Measurements from ENCODE around the gene RPF1. TPM values are rescaled to one million over a fixed set of nuclear protein-coding genes. Genes with fewer than 3 reads are reported as not detected.

Gene RPF1
- total RNA-seq, 1 experiment from 2014 or later = 46.4 TPM

Other genes with a start within 250 kb of the RPF1 start
- 0.58 and 0.98 TPM in 2 replicates for gene SAMD13, start 177.6 kb upstream of the RPF1 start, total RNA-seq (2014; rRNA removed)
- gene DNASE2B, start 80.8 kb upstream of the RPF1 start, total RNA-seq (2014; rRNA removed) = not detected in 2 replicates
- gene SPATA1, start 27.1 kb downstream of the RPF1 start, total RNA-seq (2014; rRNA removed) = 0.63 TPM in 1 of 2 replicates, not detected in the other
- gene GNG5, start 27.3 kb downstream of the RPF1 start, total RNA-seq (2014; rRNA removed) = 54.9 and 70.8 TPM in 2 replicates
- gene CTBS, start 95.2 kb downstream of the RPF1 start, total RNA-seq (2014; rRNA removed) = 7.1 and 9.6 TPM in 2 replicates
- 24.7 and 26.9 TPM in 2 replicates for gene SSX2IP, start 211.2 kb downstream of the RPF1 start, total RNA-seq (2014; rRNA removed)